GM15510 (cell line): ENCODE measurements around the gene RPL29.

Source experiments
- POLR2A ChIP-seq: IDR thresholded peaks from 3 replicates; pipeline ENCODE4 v1.6.1; 2011; ENCODE audit warnings: borderline replicate concordance; ENCODE audit not compliant: insufficient read length; ENCODE audit errors: extremely low read depth

Gene RPL29

DNA sequence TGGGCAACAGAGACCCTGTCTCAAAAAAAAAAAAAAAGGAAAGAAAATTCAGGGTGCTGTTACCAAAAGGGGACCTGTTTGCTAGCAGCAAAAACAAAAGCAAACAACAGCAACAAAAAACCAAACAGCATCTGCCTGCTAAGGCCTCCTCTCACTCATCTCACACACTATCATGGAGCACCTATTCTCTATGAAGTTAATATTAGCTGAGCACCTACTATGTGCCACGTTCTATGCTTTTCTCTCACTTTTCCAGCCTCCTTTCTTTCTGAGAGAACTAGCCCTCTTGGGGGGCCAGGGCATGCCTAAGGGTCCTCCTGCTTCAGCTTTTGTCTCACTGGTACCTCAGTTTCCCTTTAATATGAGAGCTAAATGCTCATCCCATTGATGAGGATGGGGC, 41.0 kb downstream of the RPL29 start:
- TF ChIP-seq POLR2A, result no peak

DNA sequence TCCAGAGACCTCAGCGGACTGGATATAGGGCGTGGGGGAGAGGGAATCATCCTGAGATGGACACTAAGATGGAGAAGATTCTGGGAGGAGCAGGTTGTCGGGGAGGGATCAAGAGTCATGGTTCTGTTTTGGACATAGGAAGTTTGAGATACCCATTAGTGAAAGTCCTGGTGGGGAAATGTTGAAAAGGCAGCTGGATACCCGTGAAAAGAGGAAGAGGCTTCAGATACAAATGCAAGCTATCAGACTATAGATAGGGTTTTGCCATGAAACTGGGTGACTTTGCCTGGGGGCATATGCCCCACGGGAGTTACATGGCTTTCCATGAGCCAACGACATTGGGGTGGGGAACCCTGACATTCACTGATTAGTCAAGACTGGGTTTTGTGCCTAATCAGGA, 41.6 kb downstream of the RPL29 start:
- no peak for TF ChIP-seq POLR2A

GRCh38 chr3:51953445-51953844, 42.2 kb downstream of the RPL29 start:
- no peak for TF ChIP-seq POLR2A

GRCh38 chr3:51950899-51951298, 44.8 kb downstream of the RPL29 start:
- no peak for TF ChIP-seq POLR2A

GRCh38 chr3:51949121-51949520, 46.6 kb downstream of the RPL29 start:
- TF ChIP-seq POLR2A, result no peak

DNA sequence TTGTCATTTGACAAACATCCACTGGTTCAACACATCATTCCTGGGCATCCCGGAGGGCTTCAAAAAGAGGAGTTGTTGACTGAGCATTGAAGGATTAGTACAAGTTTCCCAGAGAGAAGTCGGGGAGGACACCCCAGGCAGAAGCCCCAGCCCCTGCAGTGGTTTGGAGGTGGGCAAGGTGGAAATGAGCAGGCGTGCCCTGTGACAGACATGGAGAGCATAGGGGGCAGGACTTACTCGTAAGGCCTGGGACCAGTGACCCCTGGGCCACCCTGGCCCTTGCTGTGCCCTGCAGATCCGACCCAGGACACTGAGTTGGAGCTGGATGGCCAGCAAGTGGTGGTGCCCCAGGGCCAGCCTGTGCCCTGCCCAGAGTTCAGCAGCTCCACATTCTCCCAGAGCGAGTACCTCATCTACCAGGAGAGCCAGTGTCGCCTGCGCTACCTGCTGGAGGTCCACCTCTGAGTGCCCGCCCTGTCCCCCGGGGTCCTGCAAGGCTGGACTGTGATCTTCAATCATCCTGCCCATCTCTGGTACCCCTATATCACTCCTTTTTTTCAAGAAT, 47.6 kb downstream of the RPL29 start:
- TF ChIP-seq POLR2A, result no peak

GRCh38 chr3:51947215-51947900, 48.3 kb downstream of the RPL29 start:
- no peak for TF ChIP-seq POLR2A

- no peak for TF ChIP-seq POLR2A
Measured at GRCh38 chr3:51946796-51947195, 48.9 kb downstream of the RPL29 start.

- no peak for TF ChIP-seq POLR2A
Measured at GRCh38 chr3:51945926-51946705, 49.6 kb downstream of the RPL29 start.

DNA sequence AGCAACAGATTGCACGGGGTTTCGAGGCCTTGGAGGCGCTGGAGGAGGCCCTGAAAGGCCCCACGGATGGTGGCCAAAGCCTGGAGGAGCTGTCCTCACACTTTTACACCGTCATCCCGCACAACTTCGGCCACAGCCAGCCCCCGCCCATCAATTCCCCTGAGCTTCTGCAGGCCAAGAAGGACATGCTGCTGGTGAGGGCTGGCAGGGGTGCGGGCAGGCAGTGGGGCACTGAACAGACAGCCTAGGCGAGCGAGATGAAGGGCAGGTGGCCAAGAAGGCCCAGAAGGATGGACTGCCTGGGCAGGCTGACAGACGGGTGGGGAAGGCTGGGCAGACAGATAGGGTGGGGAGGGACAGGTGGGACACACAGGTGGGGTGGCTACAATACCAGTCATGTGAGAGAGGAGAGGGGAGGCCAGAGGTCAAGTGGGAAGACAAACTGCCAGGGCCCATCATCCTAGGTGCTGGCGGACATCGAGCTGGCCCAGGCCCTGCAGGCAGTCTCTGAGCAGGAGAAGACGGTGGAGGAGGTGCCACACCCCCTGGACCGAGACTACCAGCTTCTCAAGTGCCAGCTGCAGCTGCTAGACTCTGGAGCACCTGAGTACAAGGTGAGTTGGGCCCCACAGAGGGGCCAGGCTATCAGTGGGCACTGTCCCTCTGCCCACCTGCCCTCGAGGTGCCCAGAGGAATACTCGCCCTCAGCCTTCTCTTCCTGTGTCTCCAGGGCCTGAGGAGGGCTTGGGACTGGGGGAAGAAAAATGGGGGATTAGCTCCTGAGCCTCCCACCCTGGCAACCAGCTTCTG, 50.5 kb downstream of the RPL29 start:
- TF ChIP-seq POLR2A, result no peak

- TF ChIP-seq POLR2A, result no peak
Measured at GRCh38 chr3:51944451-51945021, 51.2 kb downstream of the RPL29 start.
